Heart left ventricle (tissue), 16 donors: ENCODE measurements around the gene STX8. TPM values are rescaled to one million over a fixed set of nuclear protein-coding genes. Genes with fewer than 3 reads are reported as not detected.

ENCODE experiments used
- ATAC-seq, 4 donors: fragments of 200-7000 bp; cut with Tn5 transposase; one replicate each; pipeline ENCODE4 v1.9.1; 2020 to 2022; ENCODE audit warnings: moderate library complexity in 4 of 4, mild to moderate bottlenecking in 3 of 4, moderate number of reproducible peaks in 1 of 4
- DNase-seq, 5 donors: peaks; one replicate each; pipeline ENCODE4 v3.0.0-alpha.2; 2020
- H3K27ac ChIP-seq, 12 donors: fragments of 200-600 bp; sonication (generic) in 4 of 12; one replicate each; pipeline versions ENCODE4 v1.5.0 to v1.8.0; 2016 to 2022; ENCODE audit warnings: mild to moderate bottlenecking in 2 of 12
- H3K27me3 ChIP-seq, 9 donors: fragments of 200-600 bp; sonication (generic) in 2 of 9; one replicate each; pipeline versions ENCODE4 v1.5.1 to v1.8.0; 2016 to 2022; ENCODE audit warnings: mild to moderate bottlenecking in 3 of 9
- H3K36me3 ChIP-seq, 9 donors: fragments of 200-600 bp; sonication (generic) in 2 of 9; one replicate each; pipeline versions ENCODE4 v1.5.0 to v1.8.0; 2018 to 2022; ENCODE audit warnings: mild to moderate bottlenecking in 2 of 9
- H3K4me1 ChIP-seq, 12 donors: fragments of 200-600 bp; sonication (generic) in 4 of 12; one replicate each; pipeline versions ENCODE4 v1.5.0 to v1.8.0; 2016 to 2022; ENCODE audit warnings: mild to moderate bottlenecking in 3 of 12
- H3K4me3 ChIP-seq, 12 donors: fragments of 200-600 bp; sonication (generic) in 4 of 12; one replicate each; pipeline versions ENCODE4 v1.5.0 to v1.8.0; 2017 to 2022; ENCODE audit warnings: mild to moderate bottlenecking in 9 of 12, moderate library complexity in 4 of 12
- H3K9me3 ChIP-seq, 12 donors: fragments of 200-600 bp; sonication (generic) in 4 of 12; one replicate each; pipeline versions ENCODE4 v1.5.0 to v1.8.0; 2016 to 2022; ENCODE audit warnings: mild to moderate bottlenecking in 1 of 12
- CTCF ChIP-seq, 12 donors: fragments of 200-600 bp; sonication (generic) in 4 of 12; IDR thresholded peaks; one replicate each; pipeline versions ENCODE4 v1.5.0 to v1.8.0; 2018 to 2022; ENCODE audit warnings: antibody characterized with exemption in 12 of 12, mild to moderate bottlenecking in 5 of 12
- POLR2A ChIP-seq, 2 donors: fragments of 450-650 bp; IDR thresholded peaks; one replicate each; pipeline ENCODE4 v1.6.1; 2017; ENCODE audit warnings: antibody characterized with exemption in 2 of 2, mild to moderate bottlenecking in 2 of 2, moderate library complexity in 2 of 2
- WGBS, 4 donors: extraction: QIAGEN DNeasy Blood & Tissue Kit in 2 of 4; methylation state at CpG; one replicate each; pipeline versions ENCODE4 v1.1.5 to v1.1.7; 2013 to 2018; 5-methylcytosine and 5-hydroxymethylcytosine counted together
- intact Hi-C, 10 donors: fragments of 100-400 bp; cut with DNase I; formaldehyde crosslinking; loops; one replicate each; pipeline versions ENCODE4 v1.11.1 to v1.14.2; 2022
- polyA plus RNA-seq, 2 donors: library from polyadenylated mRNA; stranded (reverse); fragments of 200-250 nt; gene quantifications; one replicate each; pipeline ENCODE4 v1.2.3, GENCODE V29; 2013
- total RNA-seq, 9 donors: library from RNA; depleted of rRNA in 2 of 9; stranded (reverse); fragments of >200 nt in 2 of 9; fragmentation: NEBNext Ultra II Directional in 3 of 9; extraction: Animal tissue kit (Norgen Biotek cat#: 25700) in 3 of 9; gene quantifications; one replicate each; pipeline versions ENCODE4 v1.1.0 to v1.2.4, GENCODE V29; 2016 to 2023
- donor health status: ischemic (EF 13 %, LVEDD 7.1; RV severe dilation, severe dysfunction).
- donor health status: healthy with polysubstance abuse.
- donor health status: DM: no; HTN: yes; CAD: no.
- donor health status: DM: no; HTN: no; CAD: no.
- donor health status: ischemic (EF 25% LVEDD 6.9; RV normal size, moderate dysfunction).
- donor health status: ischemic (EF 25% LVEDD 5.7; RV mildly dilated, moderate dysfunction).
- donor health status: healthy.
- donor health status: DM: yes; HTN: yes; CAD: no.
- donor health status: ischemic (EF 35%, LVEDD 5.7; RV mildly dilated, moderate dysfunction).
- donor health status: nonischemic (EF 11% LVEDD 7.7; RV severe dilation, severe dysfunction).
- donor health status: DM: yes; HTN: yes; CAD: no.
- donor health status: PGD.
- donor health status: ischemic (EF 29% LVEDD 5.4; RV normal size, mild dysfunction).
- donor health status: nonischemic (EF 23%, LVEDD 6.1; RV moderate dilation, normal function).

The STX8 gene
- total and polyA plus RNA-seq, 11 donors: 43.2 to 86.0 (median 62.3) TPM

GRCh38 chr17:9470171-9470570 lies 105.4 kb downstream of the STX8 start:
- no peak for ATAC-seq
- Histone ChIP-seq H3K27me3 (no peaks in the 10 kb centered on the region), H3K9me3 (no peaks in the 10 kb centered on the region), H3K27ac (peak overlapping the region in 1 of 12 donors; percentile 63), H3K4me1 (peaks cover 0 to 14% (median 4%) of the 10 kb centered on the region in 12 donors), H3K4me3 (no peak overlapping the region), H3K36me3 (no peaks in the 10 kb centered on the region)
- 55 to 59% (median 57%) methylated on average over 4 of the region's 4 CpGs for WGBS, 4 donors
- intact Hi-C loops: no loop called here
- TF ChIP-seq POLR2A (IDR thresholded peaks at IDR 0.05) (no peak), CTCF (IDR thresholded peaks at IDR 0.05) (no peak)
- no peak for DNase-seq

- DNase-seq (no peak), ATAC-seq (no peak)
- no peaks in the 10 kb centered on the region for H3K36me3 ChIP-seq
- peaks cover 0 to 22% (median 8%) of the 10 kb centered on the region in 12 donors for H3K4me1 ChIP-seq
- intact Hi-C loops: no loop called here
- H3K4me3 ChIP-seq: no peak overlapping the region
- H3K27me3 ChIP-seq: no peaks in the 10 kb centered on the region
- no peak overlapping the region for H3K27ac ChIP-seq
- TF ChIP-seq POLR2A (IDR thresholded peaks at IDR 0.05): no peak
- no peak for TF ChIP-seq CTCF (IDR thresholded peaks at IDR 0.05)
- no peaks in the 10 kb centered on the region for H3K9me3 ChIP-seq
- WGBS, 4 donors: 89 to 97% (median 94%) methylated on average over 4 of the region's 4 CpGs
These were observed 106.7 kb downstream of the STX8 start for GRCh38 chr17:9468937-9469336.

GRCh38 chr17:9468532-9468931 lies 107.1 kb downstream of the STX8 start:
- peaks cover 0 to 22% (median 7%) of the 10 kb centered on the region in 12 donors for H3K4me1 ChIP-seq
- WGBS, 4 donors: 80 to 88% (median 82%) methylated on average over 10 of the region's 10 CpGs
- H3K27me3 ChIP-seq: no peaks in the 10 kb centered on the region
- TF ChIP-seq POLR2A (IDR thresholded peaks at IDR 0.05) (no peak), CTCF (IDR thresholded peaks at IDR 0.05) (no peak)
- no peaks in the 10 kb centered on the region for H3K36me3 ChIP-seq
- H3K9me3 ChIP-seq: no peaks in the 10 kb centered on the region
- no peak for DNase-seq
- peak in 2 of 4 donors; percentile 26 to 51 for ATAC-seq
- no peak overlapping the region for H3K4me3 ChIP-seq
- intact Hi-C loops: no loop called here
- H3K27ac ChIP-seq: no peak overlapping the region

GRCh38 chr17:9467518-9467917 lies 108.1 kb downstream of the STX8 start:
- ATAC-seq: peak in 1 of 4 donors; percentile 40
- no peak overlapping the region for H3K27ac ChIP-seq
- WGBS, 4 donors: 46 to 67% (median 59%) methylated on average over 5 of the region's 5 CpGs
- intact Hi-C loops: no loop called here
- TF ChIP-seq CTCF (IDR thresholded peaks at IDR 0.05) (peak in 1 of 12 donors; percentile 18), POLR2A (IDR thresholded peaks at IDR 0.05) (no peak)
- H3K4me1 ChIP-seq: peaks cover 0 to 15% (median 5%) of the 10 kb centered on the region in 12 donors
- H3K36me3 ChIP-seq: no peaks in the 10 kb centered on the region
- no peaks in the 10 kb centered on the region for H3K9me3 ChIP-seq
- H3K27me3 ChIP-seq: no peaks in the 10 kb centered on the region
- H3K4me3 ChIP-seq: no peak overlapping the region
- no peak for DNase-seq
